Liver (tissue), 9 donors: ENCODE data around the gene SLC35C1. TPM values are rescaled to one million over a fixed set of nuclear protein-coding genes. Genes with fewer than 3 reads are reported as not detected.
"Not testable (repeated sequence)": the region's sequence is repeated elsewhere in the genome, so short reads cannot be mapped to it uniquely, and the experiment has no call there.

Experiments
- DNase-seq: peaks from one replicate; pipeline ENCODE4 v3.0.0-alpha.2; 2017; ENCODE audit warnings: low spot score
- H3K27ac ChIP-seq, 2 donors: one replicate each; pipeline ENCODE4 v1.7.0; 2013; ENCODE audit warnings: inconsistent platforms in 2 of 2, low read length in 2 of 2, control low read depth in 1 of 2, low read depth in 1 of 2, mild to moderate bottlenecking in 1 of 2
- H3K27me3 ChIP-seq, 4 donors: one replicate each; pipeline versions ENCODE4 v1.6.1 to v1.7.0; 2013; ENCODE audit warnings: low read length in 3 of 4, inconsistent platforms in 1 of 4, mild to moderate bottlenecking in 1 of 4, moderate library complexity in 1 of 4; ENCODE audit not compliant: control insufficient read depth in 4 of 4, insufficient read depth in 4 of 4
- H3K36me3 ChIP-seq, 4 donors: one replicate each; pipeline versions ENCODE4 v1.6.1 to v1.7.0; 2013; ENCODE audit warnings: low read length in 3 of 4, mild to moderate bottlenecking in 3 of 4, low read depth in 1 of 4, moderate library complexity in 1 of 4; ENCODE audit not compliant: control insufficient read depth in 4 of 4, insufficient read depth in 3 of 4
- H3K4me1 ChIP-seq, 4 donors: one replicate each; pipeline versions ENCODE4 v1.6.1 to v1.7.0; 2013; ENCODE audit warnings: low read length in 3 of 4, mild to moderate bottlenecking in 3 of 4, moderate library complexity in 1 of 4; ENCODE audit not compliant: control insufficient read depth in 4 of 4, insufficient read depth in 4 of 4
- H3K4me3 ChIP-seq, 3 donors: one replicate each; pipeline versions ENCODE4 v1.6.1 to v1.7.0; 2013; ENCODE audit warnings: low read length in 3 of 3, control low read depth in 1 of 3, low read depth in 1 of 3, mild to moderate bottlenecking in 1 of 3
- H3K9ac ChIP-seq, 2 donors: one replicate each; pipeline ENCODE4 v1.7.0; 2013; ENCODE audit warnings: low read length in 2 of 2, mild to moderate bottlenecking in 2 of 2, moderate library complexity in 2 of 2, control low read depth in 1 of 2, low read depth in 1 of 2
- H3K9me3 ChIP-seq, 4 donors: one replicate each; pipeline versions ENCODE4 v1.6.1 to v1.7.0; 2013; ENCODE audit warnings: low read length in 3 of 4; ENCODE audit not compliant: control insufficient read depth in 4 of 4
- CTCF ChIP-seq: fragments of 150-350 bp; IDR thresholded peaks from 2 replicates; pipeline ENCODE4 v1.5.1; 2017; ENCODE audit warnings: improper control_type of control experiment, low read depth, low read length; ENCODE audit not compliant: missing input control
- EGR1 ChIP-seq, 2 donors: IDR thresholded peaks; 2 replicates each; pipeline ENCODE4 v1.6.1; 2016 to 2018; ENCODE audit warnings: antibody characterized with exemption in 2 of 2, low read depth in 2 of 2
- FOXA1 ChIP-seq: IDR thresholded peaks from 2 replicates; pipeline ENCODE4 v1.6.1; 2016; ENCODE audit warnings: antibody characterized with exemption
- FOXA2 ChIP-seq: IDR thresholded peaks from 2 replicates; pipeline ENCODE4 v1.6.1; 2016; ENCODE audit warnings: antibody characterized with exemption
- GABPA ChIP-seq, 2 donors: IDR thresholded peaks in 1 of 2; conservative IDR thresholded peaks in 1 of 2; 2 replicates each; pipeline ENCODE4 v1.6.1; 2016; ENCODE audit warnings: antibody characterized with exemption in 2 of 2, mild to moderate bottlenecking in 1 of 2, moderate library complexity in 1 of 2
- HNF4A ChIP-seq, 2 donors: conservative IDR thresholded peaks; 2 replicates each; pipeline ENCODE4 v1.6.1; 2016; ENCODE audit warnings: antibody characterized with exemption in 2 of 2, mild to moderate bottlenecking in 2 of 2
- HNF4G ChIP-seq: IDR thresholded peaks from 2 replicates; pipeline ENCODE4 v1.6.1; 2016; ENCODE audit warnings: antibody characterized with exemption
- MAX ChIP-seq: IDR thresholded peaks from 2 replicates; pipeline ENCODE4 v1.6.1; 2016; ENCODE audit warnings: antibody characterized with exemption
- NR2F2 ChIP-seq: IDR thresholded peaks from 2 replicates; pipeline ENCODE4 v1.6.1; 2016; ENCODE audit warnings: antibody characterized with exemption
- RAD21 ChIP-seq, 2 donors: IDR thresholded peaks; 2 replicates each; pipeline ENCODE4 v1.6.1; 2016; ENCODE audit warnings: antibody characterized with exemption in 2 of 2, mild to moderate bottlenecking in 2 of 2
- REST ChIP-seq: IDR thresholded peaks from 2 replicates; pipeline ENCODE4 v1.6.1; 2016; ENCODE audit warnings: antibody characterized with exemption, mild to moderate bottlenecking
- RXRA ChIP-seq, 2 donors: IDR thresholded peaks; 2 replicates each; pipeline ENCODE4 v1.6.1; 2017 to 2018; ENCODE audit warnings: antibody characterized with exemption in 2 of 2, mild to moderate bottlenecking in 1 of 2
- SP1 ChIP-seq: IDR thresholded peaks from 2 replicates; pipeline ENCODE4 v1.6.1; 2018; ENCODE audit warnings: antibody characterized with exemption, mild to moderate bottlenecking
- TAF1 ChIP-seq: conservative IDR thresholded peaks from 2 replicates; pipeline ENCODE4 v1.6.1; 2016; ENCODE audit warnings: antibody characterized with exemption, mild to moderate bottlenecking
- YY1 ChIP-seq: IDR thresholded peaks from 2 replicates; pipeline ENCODE4 v1.6.1; 2016; ENCODE audit warnings: antibody characterized with exemption, mild to moderate bottlenecking
- WGBS: extraction: QIAGEN DNeasy Blood & Tissue Kit; methylation state at CpG from one replicate; pipeline ENCODE4 v1.1.7; 2013; 5-methylcytosine and 5-hydroxymethylcytosine counted together
- polyA plus RNA-seq, 2 donors: library from polyadenylated mRNA; stranded (reverse) in 1 of 2; unstranded in 1 of 2; fragments of 200-250 nt in 1 of 2; fragments of >200 nt in 1 of 2; fragmentation: Nextera tagmentation in 1 of 2; extraction: Ambion mirVana in 1 of 2; gene quantifications; one replicate each; pipeline versions ENCODE4 v1.2.1 to v1.2.3, GENCODE V29; 2013 to 2015
- total RNA-seq, 2 donors: library from RNA; depleted of rRNA; stranded (reverse); fragments of >200 nt; gene quantifications; one replicate each; pipeline ENCODE4 v1.2.3, GENCODE V29; 2014
- donor health status: healthy.
- donor health status: healthy.
- donor health status: healthy.
- donor health status: healthy.
- donor health status: healthy.

Gene SLC35C1
- total and polyA plus RNA-seq, 4 donors = 2.5 to 82.0 (median 46.1) TPM

GRCh38 chr11:45839204-45839603, 34.3 kb downstream of the SLC35C1 start:
- Histone ChIP-seq H3K36me3 (no peaks in the 10 kb centered on the region), H3K4me1 (peaks cover under 1 to 16% (median 9%) of the 10 kb centered on the region in 4 donors), H3K27me3 (no peaks in the 10 kb centered on the region), H3K9me3 (no peaks in the 10 kb centered on the region), H3K27ac (no peak overlapping the region), H3K4me3 (no peak overlapping the region), H3K9ac (no peak overlapping the region)
- no peak for DNase-seq
- TF ChIP-seq YY1 (no peak), EGR1 (IDR thresholded peaks at IDR 0.05; ENCODE audit: low read depth in 2 of 2) (no peak), NR2F2 (no peak), GABPA (IDR thresholded peaks at IDR 0.05 in 1 of 2, conservative IDR thresholded peaks at IDR 0.05 in 1 of 2) (no peak), FOXA1 (no peak), RXRA (IDR thresholded peaks at IDR 0.05) (no peak), MAX (no peak), RAD21 (IDR thresholded peaks at IDR 0.05) (no peak), SP1 (no peak), TAF1 (no peak), HNF4A (conservative IDR thresholded peaks at IDR 0.05) (no peak), HNF4G (no peak), FOXA2 (no peak), CTCF (no peak), REST (no peak)
- WGBS = 93% methylated on average over 6 of the region's 6 CpGs

GRCh38 chr11:45840251-45840650, 35.3 kb downstream of the SLC35C1 start:
- H3K9ac ChIP-seq, H3K27ac ChIP-seq, DNase-seq, H3K27me3 ChIP-seq, H3K36me3 ChIP-seq, H3K4me3 ChIP-seq, H3K9me3 ChIP-seq: not testable (repeated sequence)
- whole genome bisulfite sequencing = 84% methylated on average over 13 of the region's 13 CpGs
- peaks cover 5 to 18% (median 13%) of the 10 kb centered on the region in 4 donors for H3K4me1 ChIP-seq
